ENCODE data around the gene ATMIN. TPM values are rescaled to one million over a fixed set of nuclear protein-coding genes. Genes with fewer than 3 reads are reported as not detected.

The ATMIN gene
- total and polyA plus RNA-seq, 10 of the 15 experiments (the other 5 are each of a cell fraction or from before 2014, with no cell fraction given) = 5.2 to 28.9 (median 18.3) TPM

DNA sequence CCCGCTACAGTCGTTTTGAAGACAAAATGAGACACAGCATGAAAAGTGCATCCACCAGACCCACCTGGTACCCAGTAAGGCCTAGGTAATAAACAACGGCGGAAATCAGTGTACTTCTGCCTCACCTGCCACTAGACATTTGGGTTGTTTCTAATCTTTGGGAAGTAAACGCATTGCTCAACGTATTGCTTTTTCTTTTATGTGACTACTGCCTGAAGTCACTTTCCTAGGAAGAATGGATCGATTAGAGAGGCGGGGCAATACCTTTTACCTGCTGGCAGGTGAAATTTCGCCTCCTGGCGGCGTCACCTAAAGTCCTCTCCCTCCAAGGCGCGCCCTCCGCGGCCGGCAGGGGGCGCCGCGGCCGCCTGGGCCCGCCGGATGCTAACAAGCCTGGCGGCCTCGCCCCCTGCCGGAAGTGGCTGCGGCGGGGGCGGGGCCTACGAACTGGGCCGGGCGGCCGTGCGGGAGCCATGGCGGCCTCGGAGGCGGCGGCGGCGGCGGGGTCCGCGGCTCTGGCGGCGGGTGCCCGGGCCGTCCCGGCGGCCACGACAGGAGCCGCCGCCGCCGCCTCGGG lies at the start of gene ATMIN (continued):
- TF ChIP-seq IRF3 (IDR thresholded peaks at IDR 0.05) (0 out of 2 replicates have a peak, but pooled peaks have one; percentile 24), CHD2 (IDR thresholded peaks at IDR 0.05; ENCODE audit: borderline replicate concordance, low read depth, low read length) (no peak), CHD4 (IDR thresholded peaks at IDR 0.05) (no peak), SIX5 (IDR thresholded peaks at IDR 0.05; ENCODE audit: low read depth, low read length, severe bottlenecking) (no peak), WRNIP1 (IDR thresholded peaks at IDR 0.05; ENCODE audit: borderline replicate concordance, low read depth, low read length) (no peak), EP300 (IDR thresholded peaks at IDR 0.05; ENCODE audit: borderline replicate concordance in 1 of 2, control insufficient read depth in 1 of 2, low read depth in 2 of 2, low read length in 2 of 2) (no peak), TBL1XR1 (IDR thresholded peaks at IDR 0.05; ENCODE audit: low read depth, low read length) (0 out of 2 replicates have a peak, but pooled peaks have one; percentile 13), ATF3 (IDR thresholded peaks at IDR 0.05; ENCODE audit: borderline replicate concordance, extremely low read depth, low read depth, low read length) (0 out of 2 replicates have a peak, but pooled peaks have one; percentile 39), DPF2 (IDR thresholded peaks at IDR 0.05) (0 out of 2 replicates have a peak, but pooled peaks have one; percentile 29), ZNF274 (IDR thresholded peaks at IDR 0.05; ENCODE audit: insufficient read depth, insufficient read length) (no peak), ZNF24 (IDR thresholded peaks at IDR 0.05) (peak; percentile 23; the same call in 1 of the 2 replicates), SMAD5 (IDR thresholded peaks at IDR 0.05; ENCODE audit: low read depth) (no peak), SMAD1 (IDR thresholded peaks at IDR 0.05; ENCODE audit: low read depth, partially characterized antibody) (no peak), NR2C1 (IDR thresholded peaks at IDR 0.05) (peak; percentile 30; the same call in 1 of the 2 replicates), ATF7 (IDR thresholded peaks at IDR 0.05; ENCODE audit: low read depth) (no peak), RELA (IDR thresholded peaks at IDR 0.05; ENCODE audit: borderline replicate concordance, partially characterized antibody) (peak; percentile 67), JUNB (IDR thresholded peaks at IDR 0.05) (no peak), MTA3 (IDR thresholded peaks at IDR 0.05; ENCODE audit: borderline replicate concordance, low read length) (no peak), NFYB (IDR thresholded peaks at IDR 0.05; ENCODE audit: insufficient read depth, low read depth, low read length) (no peak), GATAD2B (conservative IDR thresholded peaks at IDR 0.05; ENCODE audit: low read depth) (peak; percentile 60), ZBED1 (IDR thresholded peaks at IDR 0.05; ENCODE audit: borderline replicate concordance) (no peak), TCF7 (IDR thresholded peaks at IDR 0.05; ENCODE audit: borderline replicate concordance) (no peak), EZH2 (IDR thresholded peaks at IDR 0.05; ENCODE audit: borderline replicate concordance, control insufficient read depth, low read depth, low read length) (no peak), ASH2L (IDR thresholded peaks at IDR 0.05; ENCODE audit: borderline replicate concordance, low read depth) (no peak)
- TF ChIP-seq, protein P1, sequence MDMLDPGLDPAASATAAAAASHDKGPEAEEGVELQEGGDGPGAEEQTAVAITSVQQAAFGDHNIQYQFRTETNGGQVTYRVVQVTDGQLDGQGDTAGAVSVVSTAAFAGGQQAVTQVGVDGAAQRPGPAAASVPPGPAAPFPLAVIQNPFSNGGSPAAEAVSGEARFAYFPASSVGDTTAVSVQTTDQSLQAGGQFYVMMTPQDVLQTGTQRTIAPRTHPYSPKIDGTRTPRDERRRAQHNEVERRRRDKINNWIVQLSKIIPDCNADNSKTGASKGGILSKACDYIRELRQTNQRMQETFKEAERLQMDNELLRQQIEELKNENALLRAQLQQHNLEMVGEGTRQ (IDR thresholded peaks at IDR 0.05; ENCODE audit: borderline replicate concordance, low read depth, low read length) = no peak
- TF ChIP-seq, protein P2, sequence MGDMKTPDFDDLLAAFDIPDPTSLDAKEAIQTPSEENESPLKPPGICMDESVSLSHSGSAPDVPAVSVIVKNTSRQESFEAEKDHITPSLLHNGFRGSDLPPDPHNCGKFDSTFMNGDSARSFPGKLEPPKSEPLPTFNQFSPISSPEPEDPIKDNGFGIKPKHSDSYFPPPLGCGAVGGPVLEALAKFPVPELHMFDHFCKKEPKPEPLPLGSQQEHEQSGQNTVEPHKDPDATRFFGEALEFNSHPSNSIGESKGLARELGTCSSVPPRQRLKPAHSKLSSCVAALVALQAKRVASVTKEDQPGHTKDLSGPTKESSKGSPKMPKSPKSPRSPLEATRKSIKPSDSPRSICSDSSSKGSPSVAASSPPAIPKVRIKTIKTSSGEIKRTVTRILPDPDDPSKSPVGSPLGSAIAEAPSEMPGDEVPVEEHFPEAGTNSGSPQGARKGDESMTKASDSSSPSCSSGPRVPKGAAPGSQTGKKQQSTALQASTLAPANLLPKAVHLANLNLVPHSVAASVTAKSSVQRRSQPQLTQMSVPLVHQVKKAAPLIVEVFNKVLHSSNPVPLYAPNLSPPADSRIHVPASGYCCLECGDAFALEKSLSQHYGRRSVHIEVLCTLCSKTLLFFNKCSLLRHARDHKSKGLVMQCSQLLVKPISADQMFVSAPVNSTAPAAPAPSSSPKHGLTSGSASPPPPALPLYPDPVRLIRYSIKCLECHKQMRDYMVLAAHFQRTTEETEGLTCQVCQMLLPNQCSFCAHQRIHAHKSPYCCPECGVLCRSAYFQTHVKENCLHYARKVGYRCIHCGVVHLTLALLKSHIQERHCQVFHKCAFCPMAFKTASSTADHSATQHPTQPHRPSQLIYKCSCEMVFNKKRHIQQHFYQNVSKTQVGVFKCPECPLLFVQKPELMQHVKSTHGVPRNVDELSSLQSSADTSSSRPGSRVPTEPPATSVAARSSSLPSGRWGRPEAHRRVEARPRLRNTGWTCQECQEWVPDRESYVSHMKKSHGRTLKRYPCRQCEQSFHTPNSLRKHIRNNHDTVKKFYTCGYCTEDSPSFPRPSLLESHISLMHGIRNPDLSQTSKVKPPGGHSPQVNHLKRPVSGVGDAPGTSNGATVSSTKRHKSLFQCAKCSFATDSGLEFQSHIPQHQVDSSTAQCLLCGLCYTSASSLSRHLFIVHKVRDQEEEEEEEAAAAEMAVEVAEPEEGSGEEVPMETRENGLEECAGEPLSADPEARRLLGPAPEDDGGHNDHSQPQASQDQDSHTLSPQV (IDR thresholded peaks at IDR 0.05) = peak; percentile 95
